Sciatic nerve (tissue), 2 donors: Measurements from ENCODE around the gene TRIM2. TPM values are rescaled to one million over a fixed set of nuclear protein-coding genes. Genes with fewer than 3 reads are reported as not detected.

Experiments used
- ATAC-seq: fragments of 200-7000 bp; cut with Tn5 transposase; one replicate; pipeline ENCODE4 v1.9.1; 2020; ENCODE audit warnings: mild to moderate bottlenecking, moderate library complexity
- DNase-seq: peaks from one replicate; pipeline ENCODE4 v3.0.0-alpha.2; 2020; ENCODE audit warnings: low spot score
- intact Hi-C: fragments of 100-400 bp; cut with DNase I; formaldehyde crosslinking; loops from one replicate; pipeline ENCODE4 v1.14.2; 2022
- total RNA-seq: library from RNA; stranded (reverse); fragmentation: NEBNext Ultra II Directional; extraction: Animal tissue kit (Norgen Biotek cat#: 25700); gene quantifications from one replicate; pipeline ENCODE4 v1.2.1, GENCODE V29; 2021
- donor health status: DM: no; HTN: no; CAD: no.
- donor health status: DM: no; HTN: no; CAD: no.

The TRIM2 gene
- total RNA-seq, 1 donor from 2014 or later, result 60.9 TPM

DNA sequence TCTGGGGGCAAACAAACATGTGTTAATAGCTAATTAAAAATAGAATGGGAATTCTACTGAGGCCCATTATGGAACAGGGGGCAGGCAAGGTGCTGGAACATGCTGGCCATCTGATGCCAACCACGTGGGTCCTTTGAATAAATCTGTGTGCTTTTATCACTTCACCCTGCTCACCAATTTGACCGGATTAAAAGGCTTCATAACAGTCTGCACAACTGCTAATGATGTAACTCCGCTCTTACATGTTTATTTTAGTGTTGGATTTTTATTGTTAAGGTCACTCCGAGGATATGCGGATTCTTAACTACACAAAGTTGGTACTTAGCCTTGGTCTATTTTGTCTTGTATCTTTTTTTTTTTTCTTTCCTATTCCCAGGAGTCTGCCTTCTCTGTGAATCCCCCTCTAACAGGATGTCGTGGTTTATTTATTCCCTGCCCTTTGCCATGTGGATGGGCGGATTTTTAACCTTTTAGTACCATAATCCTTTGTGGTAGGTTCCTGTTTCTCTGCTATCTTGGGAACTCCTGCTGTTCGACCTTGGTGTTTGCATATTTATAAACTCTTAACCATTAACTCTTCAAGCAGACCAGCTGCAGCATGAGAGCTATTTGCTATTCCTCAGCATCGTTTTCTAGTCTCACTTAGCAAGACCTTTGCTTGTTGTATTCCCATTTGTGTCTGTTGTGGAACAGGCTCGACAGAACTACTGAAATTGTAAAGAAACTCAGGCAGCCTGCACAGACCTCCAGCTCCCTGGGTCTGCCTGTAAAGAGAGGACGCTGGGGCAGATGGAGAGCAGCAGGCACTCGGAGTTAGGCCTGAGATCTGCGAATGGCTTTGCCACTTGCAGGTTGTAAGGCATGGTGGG lies 38.0 kb downstream of the TRIM2 start:
- intact Hi-C loops, result no loop called here
- DNase-seq (no peak), ATAC-seq (peak; percentile 45)

GRCh38 chr4:153242839-153243324 lies 38.6 kb downstream of the TRIM2 start:
- no peak for ATAC-seq
- no peak for DNase-seq
- intact Hi-C loops, result no loop called here

DNA sequence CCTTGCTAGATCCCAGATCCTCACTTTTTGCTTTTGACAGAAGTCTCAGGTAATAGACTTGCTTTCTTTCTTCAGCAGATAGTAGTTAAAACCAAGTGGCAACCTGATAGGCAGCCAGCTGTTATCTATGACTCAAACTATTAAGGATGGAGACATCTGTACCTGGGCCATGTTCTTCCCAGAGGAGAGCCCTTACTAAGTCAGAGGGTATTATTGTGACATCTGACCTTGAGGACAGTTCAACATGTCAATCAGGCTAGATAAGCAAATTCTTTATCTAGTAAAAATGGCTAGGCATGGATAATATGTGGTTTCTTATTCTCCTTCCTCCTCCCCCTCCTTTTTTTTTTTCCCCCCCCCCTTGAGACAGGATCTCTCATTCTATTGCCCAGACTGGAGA lies 39.2 kb downstream of the TRIM2 start:
- intact Hi-C loops, result no loop called here
- ATAC-seq (no peak), DNase-seq (no peak)

GRCh38 chr4:153244969-153245368 lies 40.7 kb downstream of the TRIM2 start:
- ATAC-seq (no peak), DNase-seq (no peak)
- intact Hi-C loops, result no loop called here

DNA sequence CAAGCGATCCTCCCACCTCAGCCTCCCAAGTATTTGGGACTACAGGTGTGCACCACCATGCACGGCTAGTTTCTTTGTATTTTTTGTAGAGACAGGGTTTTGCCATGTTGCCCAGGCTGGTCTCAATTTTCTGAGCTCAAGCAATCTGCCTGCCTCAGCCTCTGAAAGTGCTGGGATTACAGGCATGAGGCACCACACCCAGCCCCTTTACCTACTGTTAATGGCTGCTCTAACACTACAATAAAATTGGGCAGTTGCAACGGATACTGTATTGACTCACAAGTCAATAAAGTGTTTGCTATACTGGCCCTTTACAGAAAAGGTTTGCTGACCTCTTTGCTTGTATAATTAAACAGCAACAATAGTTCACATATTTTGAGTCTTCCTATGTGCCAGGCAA lies 41.5 kb downstream of the TRIM2 start:
- DNase-seq, result no peak
- intact Hi-C loops, result no loop called here
- no peak for ATAC-seq

DNA sequence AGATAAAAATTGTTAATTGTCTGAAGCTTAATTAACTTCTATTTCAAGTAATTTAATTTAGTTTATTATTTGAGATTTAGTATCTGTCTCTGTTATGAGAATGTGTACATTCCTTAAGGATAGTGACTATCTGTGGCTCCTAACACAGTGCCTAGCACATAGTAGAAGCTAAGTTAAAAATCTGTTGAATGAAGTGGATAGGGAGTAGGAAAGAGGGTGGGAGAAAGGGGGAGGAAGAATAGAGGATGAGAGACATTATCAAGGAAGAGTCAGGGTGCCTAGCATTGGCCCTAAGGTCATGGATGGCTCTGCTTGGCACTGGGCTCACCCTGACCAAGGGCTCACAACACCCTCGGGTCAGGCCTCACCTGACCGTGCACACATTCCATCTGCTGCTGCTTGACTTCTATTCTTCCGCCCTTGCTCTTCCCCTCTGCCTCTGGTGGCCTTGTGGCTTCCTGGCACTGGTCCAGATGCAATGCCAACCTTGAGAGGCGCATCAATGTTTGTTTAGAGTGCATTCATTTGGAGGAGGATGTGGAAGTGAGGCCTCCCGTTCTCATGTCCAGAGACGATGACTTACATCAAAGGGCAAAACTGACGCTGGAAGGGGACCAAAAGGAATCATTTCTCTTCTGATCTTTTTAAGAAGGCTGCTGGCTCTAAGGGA lies 42.3 kb downstream of the TRIM2 start:
- intact Hi-C loops, result no loop called here
- DNase-seq (no peak), ATAC-seq (no peak)

GRCh38 chr4:153247116-153247490 lies 42.9 kb downstream of the TRIM2 start:
- no peak for ATAC-seq
- intact Hi-C loops, result no loop called here
- no peak for DNase-seq

GRCh38 chr4:153248641-153249198 lies 44.5 kb downstream of the TRIM2 start:
- ATAC-seq, result peak; percentile 33
- DNase-seq, result no peak
- intact Hi-C loops, result no loop called here

- ATAC-seq (peak; percentile 97), DNase-seq (peak; percentile 87)
- intact Hi-C loops, result no loop called here
Observed at GRCh38 chr4:153249199-153250041, 45.2 kb downstream of the TRIM2 start.

GRCh38 chr4:153252122-153252521 lies 47.9 kb downstream of the TRIM2 start:
- no peak for ATAC-seq

DNA sequence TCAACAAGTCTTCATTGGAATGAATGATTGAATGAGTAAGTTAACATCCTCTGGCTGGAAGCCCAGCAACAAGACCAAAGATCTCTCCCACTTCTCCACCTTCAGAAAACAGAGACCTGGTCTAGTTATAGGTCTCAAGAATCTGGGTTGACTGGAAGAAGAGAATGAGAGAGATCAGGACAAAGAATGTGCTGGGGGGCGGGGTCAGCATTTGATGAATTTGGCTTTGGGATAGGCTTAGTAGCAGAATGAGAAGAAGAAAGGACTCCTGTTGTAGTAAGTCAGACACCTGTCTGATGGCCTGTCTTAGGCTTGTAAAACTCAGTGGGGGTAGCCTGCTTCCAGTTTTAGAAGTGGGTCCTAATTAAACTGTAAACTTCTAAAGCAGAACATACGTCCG lies 51.0 kb downstream of the TRIM2 start:
- intact Hi-C loops, result no loop called here
- ATAC-seq, result no peak
- DNase-seq, result no peak

More at GRCh38 chr4:153252122-153252521, 47.9 kb downstream of the TRIM2 start:
- intact Hi-C loops, result no loop called here
- no peak for DNase-seq

- peak; percentile 69 for ATAC-seq
- intact Hi-C loops, result no loop called here
Observed at GRCh38 chr4:153257151-153257620, 52.9 kb downstream of the TRIM2 start.

DNA sequence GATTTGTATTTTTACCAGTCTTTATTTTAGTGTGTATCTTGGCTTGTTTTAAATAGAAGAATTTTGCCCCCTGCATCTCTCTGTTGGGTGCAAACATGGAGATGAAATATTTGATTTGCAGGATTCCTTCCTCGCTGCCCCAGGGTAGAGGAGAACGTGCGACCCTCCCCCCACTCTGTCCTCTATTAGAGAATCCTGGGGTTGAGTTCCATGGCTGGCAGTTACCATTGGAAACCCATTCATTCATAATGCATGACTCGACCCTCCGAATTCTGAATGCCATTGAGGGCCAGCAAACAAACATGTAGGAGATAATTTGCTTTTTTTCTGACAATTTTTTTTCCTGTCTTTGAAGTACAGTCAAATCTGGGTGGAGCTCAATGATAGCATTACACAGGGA lies 53.7 kb downstream of the TRIM2 start:
- intact Hi-C loops, result no loop called here
- ATAC-seq, result no peak

More at GRCh38 chr4:153257151-153257620, 52.9 kb downstream of the TRIM2 start:
- DNase-seq, result no peak

GRCh38 chr4:153258750-153259149 lies 54.5 kb downstream of the TRIM2 start:
- intact Hi-C loops, result no loop called here
- ATAC-seq, result no peak
- no peak for DNase-seq

More for the DNA sequence above, 53.7 kb downstream of the TRIM2 start:
- no peak for DNase-seq

DNA sequence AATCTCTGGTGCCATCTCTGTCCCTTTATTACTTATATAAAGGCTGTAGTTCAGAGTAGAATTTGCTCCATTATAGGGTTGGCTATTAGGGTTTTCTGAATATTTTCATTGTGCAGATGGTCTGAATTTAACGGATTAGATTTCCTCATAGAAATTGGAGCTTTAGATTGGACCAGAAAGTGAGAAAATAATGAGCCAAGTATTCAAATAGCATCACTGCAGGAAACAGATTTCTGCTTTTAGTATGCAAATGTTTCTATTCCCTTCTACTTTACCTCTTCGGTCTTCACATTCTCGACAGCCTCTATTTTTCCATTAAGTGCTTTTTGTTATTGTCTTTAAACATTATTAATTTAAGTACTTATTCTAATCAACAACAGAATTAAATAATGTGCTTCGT lies 55.4 kb downstream of the TRIM2 start:
- intact Hi-C loops, result no loop called here
- no peak for DNase-seq
- ATAC-seq, result no peak

DNA sequence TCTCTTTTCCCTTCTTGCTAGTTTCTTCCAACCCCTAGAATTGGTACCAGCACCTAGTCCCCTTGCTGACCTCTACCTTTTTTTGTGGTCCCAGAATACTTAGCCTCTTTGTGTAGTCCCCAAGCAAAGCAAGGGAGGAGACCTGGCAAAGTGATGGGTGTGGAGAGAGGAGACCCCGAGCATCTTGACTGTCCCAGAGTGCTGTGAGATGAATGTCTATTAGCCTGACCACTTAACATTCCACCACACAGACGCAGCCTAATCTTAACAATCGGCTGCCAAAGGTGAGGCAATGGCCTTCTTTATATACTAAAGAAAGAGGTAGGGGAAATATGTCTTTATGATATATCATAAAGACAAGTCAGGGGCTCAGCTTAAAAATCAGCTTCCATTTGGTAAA lies 55.9 kb downstream of the TRIM2 start:
- ATAC-seq, result no peak
- intact Hi-C loops, result no loop called here
- DNase-seq, result no peak

DNA sequence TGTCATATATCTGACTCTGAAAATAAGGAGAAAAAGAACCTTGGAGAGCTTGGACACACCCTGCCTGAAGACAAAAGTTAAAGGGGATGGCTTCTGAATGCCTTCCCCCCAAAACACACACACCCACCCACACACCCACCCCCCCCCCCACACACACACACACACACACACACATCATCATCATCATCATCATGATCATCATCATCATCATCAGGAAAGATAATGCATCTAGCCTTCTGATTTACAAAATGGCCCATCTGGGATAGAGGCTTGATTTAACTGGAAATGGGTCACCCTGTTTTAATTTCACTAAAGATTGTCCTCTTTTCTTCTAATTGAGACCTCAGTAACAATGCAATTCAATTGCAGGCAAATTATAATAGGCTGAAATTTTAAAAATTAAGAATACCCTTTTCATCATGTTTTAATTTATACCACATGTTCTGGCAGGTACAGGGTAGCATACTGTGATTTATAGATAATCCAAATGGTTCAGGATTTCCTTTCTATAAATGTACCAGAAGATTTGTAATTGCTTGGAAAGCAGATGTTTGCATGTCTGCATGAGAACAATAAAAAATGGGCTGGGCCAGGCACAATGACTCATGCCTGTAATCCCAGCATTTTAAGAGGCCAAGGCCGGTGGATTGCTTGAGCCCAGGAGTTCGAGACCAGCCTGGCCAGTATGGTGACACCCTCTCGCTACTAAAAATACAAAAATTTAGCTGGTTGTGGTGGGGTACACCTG lies 56.5 kb downstream of the TRIM2 start:
- intact Hi-C loops, result no loop called here
- DNase-seq (no peak), ATAC-seq (no peak)

DNA sequence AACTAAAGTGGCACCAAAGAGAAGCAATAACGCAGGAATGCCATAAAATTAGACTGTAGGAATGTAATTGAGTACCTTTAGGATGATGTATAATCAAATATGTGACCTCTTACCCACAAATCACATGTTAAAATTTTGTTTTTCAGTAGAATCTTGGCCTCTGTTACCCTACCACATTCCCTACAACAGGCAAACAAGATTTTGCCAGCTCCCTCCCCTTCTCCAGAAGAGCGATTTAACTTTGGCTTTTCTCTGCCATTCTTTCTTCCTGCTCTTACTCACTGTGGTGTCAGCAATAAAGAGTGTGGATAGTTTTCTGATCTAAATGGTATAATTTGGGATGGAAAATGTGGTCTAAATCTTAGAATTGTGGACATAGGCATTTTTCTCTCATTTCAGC lies 57.2 kb downstream of the TRIM2 start:
- intact Hi-C loops, result no loop called here
- DNase-seq (no peak), ATAC-seq (no peak)
